H1 (cell line): ENCODE results near the gene AP1M2. TPM values are rescaled to one million over a fixed set of nuclear protein-coding genes. Genes with fewer than 3 reads are reported as not detected.

ENCODE experiments used
- CTCF ChIA-PET: fragments of 300-600 bp; sonication (Branson Sonifier 250); formaldehyde crosslinking; loops from one replicate; lab custom pipeline; 2021; ENCODE audit not compliant: partially characterized antibody; lab: Charles Lee
- POLR2A ChIA-PET: fragments of 300-600 bp; sonication (Branson Sonifier 250); formaldehyde crosslinking; loops from one replicate; lab custom pipeline; 2021; ENCODE audit warnings: inconsistent platforms; ENCODE audit not compliant: partially characterized antibody; lab: Charles Lee
- DNase-seq, 2 experiments: peaks; one replicate each; pipeline versions ENCODE4 v3.0.0 to v3.0.0-alpha.2; 2010 to 2022; ENCODE audit warnings: low spot score in 2 of 2, low read depth in 1 of 2, mixed read lengths in 1 of 2
- FAIRE-seq: peaks from 2 replicates; lab custom pipeline; 2011; peaks lifted over from hg19 to GRCh38; lab: Jason Lieb, UNC
- H2AFZ ChIP-seq: 2 replicates; pipeline ENCODE4 v1.8.1; 2012; ENCODE audit warnings: low read length, inconsistent platforms
- H2AK5ac ChIP-seq: 2 replicates; pipeline ENCODE4 v1.6.1; 2013; ENCODE audit warnings: low read depth, low read length
- H2BK120ac ChIP-seq: replicated peaks from 2 replicates; pipeline ENCODE3; 2013; ENCODE audit warnings: low read depth, low read length, inconsistent platforms
- H2BK12ac ChIP-seq: 2 replicates; pipeline ENCODE4 v1.6.1; 2013; ENCODE audit warnings: low read depth, low read length
- H2BK15ac ChIP-seq: 2 replicates; pipeline ENCODE4 v1.6.1; 2013; ENCODE audit warnings: low read length
- H2BK20ac ChIP-seq: 2 replicates; pipeline ENCODE4 v1.6.1; 2013; ENCODE audit warnings: low read length
- H2BK5ac ChIP-seq: 2 replicates; pipeline ENCODE4 v1.6.1; 2013; ENCODE audit warnings: low read depth, low read length
- H3K14ac ChIP-seq: 2 replicates; pipeline ENCODE4 v1.6.1; 2013; ENCODE audit warnings: inconsistent platforms; ENCODE audit not compliant: insufficient read length
- H3K18ac ChIP-seq: 2 replicates; pipeline ENCODE4 v1.6.1; 2013; ENCODE audit warnings: low read length; ENCODE audit errors: extremely low read depth
- H3K23ac ChIP-seq: 2 replicates; pipeline ENCODE4 v1.6.1; 2013; ENCODE audit warnings: inconsistent platforms; ENCODE audit not compliant: insufficient read length
- H3K23me2 ChIP-seq: 2 replicates; pipeline ENCODE4 v1.6.1; 2013; ENCODE audit warnings: low read depth, low read length
- H3K27ac ChIP-seq: 2 replicates; pipeline ENCODE4 v1.6.1; 2011; ENCODE audit warnings: low read depth, low read length, inconsistent platforms
- H3K27me3 ChIP-seq, 4 experiments: replicated peaks in 1 of 4; 1 replicate in 1 of 4; 2 replicates in 3 of 4; pipeline versions ENCODE4 v1.6.1 to v1.8.1; 2011 to 2013; ENCODE audit warnings: low read length in 3 of 4, mild to moderate bottlenecking in 3 of 4, inconsistent platforms in 2 of 4, mixed read lengths in 2 of 4, moderate library complexity in 1 of 4; ENCODE audit not compliant: control insufficient read depth in 3 of 4, insufficient read depth in 3 of 4; ENCODE audit errors: extremely low read depth in 1 of 4
- H3K36me3 ChIP-seq, 4 experiments: 2 replicates each; pipeline versions ENCODE4 v1.6.1 to v1.8.1; 2011 to 2013; ENCODE audit warnings: mild to moderate bottlenecking in 4 of 4, low read length in 3 of 4, moderate library complexity in 2 of 4, control low read depth in 1 of 4, inconsistent platforms in 1 of 4; ENCODE audit not compliant: insufficient read depth in 4 of 4, control insufficient read depth in 2 of 4
- H3K4ac ChIP-seq: replicated peaks from 2 replicates; pipeline ENCODE3; 2013; ENCODE audit warnings: low read length, low read depth, mixed read lengths, inconsistent platforms; ENCODE audit not compliant: insufficient read length
- H3K4me1 ChIP-seq, 4 experiments: replicated peaks in 1 of 4; 1 replicate in 1 of 4; 2 replicates in 3 of 4; pipeline versions ENCODE4 v1.6.1 to v1.8.1; 2011 to 2013; ENCODE audit warnings: low read length in 3 of 4, inconsistent platforms in 2 of 4, mixed read lengths in 1 of 4; ENCODE audit not compliant: insufficient read depth in 4 of 4, control insufficient read depth in 3 of 4
- H3K4me2 ChIP-seq, 2 experiments: 2 replicates each; pipeline versions ENCODE4 v1.6.1 to v1.8.1; 2011 to 2013; ENCODE audit warnings: low read depth in 2 of 2, low read length in 2 of 2, control low read depth in 1 of 2, inconsistent platforms in 1 of 2, mild to moderate bottlenecking in 1 of 2; ENCODE audit not compliant: insufficient read depth in 1 of 2
- H3K4me3 ChIP-seq, 4 experiments: fragments of 200-600, 300-600 bp in 1 of 4; sonication (generic), shearing (Covaris generic), sonication (Bioruptor Twin) in 1 of 4; 2 replicates each; pipeline versions ENCODE4 v1.5.1 to v1.8.1; 2011 to 2016; ENCODE audit warnings: low read length in 4 of 4, low read depth in 3 of 4, control low read depth in 2 of 4, inconsistent platforms in 2 of 4, mild to moderate bottlenecking in 2 of 4, mixed read lengths in 1 of 4, moderate library complexity in 1 of 4; ENCODE audit not compliant: insufficient read depth in 2 of 4; ENCODE audit errors: extremely low read depth in 1 of 4
- H3K56ac ChIP-seq: replicated peaks from 2 replicates; pipeline ENCODE3; 2013; ENCODE audit warnings: low read depth, mild to moderate bottlenecking, mixed read lengths, low read length, inconsistent platforms; ENCODE audit not compliant: insufficient read length
- H3K79me1 ChIP-seq: 2 replicates; pipeline ENCODE4 v1.6.1; 2013; ENCODE audit warnings: low read depth, low read length, control low read depth
- H3K79me2 ChIP-seq, 2 experiments: 2 replicates each; pipeline versions ENCODE4 v1.6.1 to v1.8.1; 2012 to 2013; ENCODE audit warnings: low read length in 2 of 2, mild to moderate bottlenecking in 2 of 2, inconsistent platforms in 1 of 2; ENCODE audit not compliant: insufficient read depth in 2 of 2, control insufficient read depth in 1 of 2
- H3K9ac ChIP-seq, 4 experiments: replicated peaks in 1 of 4; 1 replicate in 1 of 4; 2 replicates in 3 of 4; pipeline versions ENCODE4 v1.6.1 to v1.8.1; 2011 to 2013; ENCODE audit warnings: low read depth in 3 of 4, low read length in 3 of 4, control low read depth in 2 of 4, mild to moderate bottlenecking in 2 of 4, moderate library complexity in 2 of 4, inconsistent platforms in 1 of 4; ENCODE audit errors: extremely low read depth in 1 of 4
- H3K9me3 ChIP-seq, 2 experiments: 2 replicates each; pipeline versions ENCODE4 v1.6.1 to v1.8.1; 2012 to 2013; ENCODE audit warnings: mild to moderate bottlenecking in 2 of 2, moderate library complexity in 2 of 2, control low read depth in 1 of 2, inconsistent platforms in 1 of 2, low read depth in 1 of 2, low read length in 1 of 2, mixed read lengths in 1 of 2; ENCODE audit not compliant: insufficient read depth in 2 of 2
- H4K20me1 ChIP-seq, 2 experiments: replicated peaks in 1 of 2; 2 replicates each; pipeline versions ENCODE3 to v1.8.1; 2011 to 2013; ENCODE audit warnings: inconsistent platforms in 2 of 2, low read length in 2 of 2, mild to moderate bottlenecking in 1 of 2; ENCODE audit not compliant: insufficient read depth in 2 of 2, control insufficient read depth in 1 of 2
- H4K5ac ChIP-seq: 2 replicates; pipeline ENCODE4 v1.6.1; 2013; ENCODE audit warnings: low read length, low read depth, mixed read lengths, inconsistent platforms; ENCODE audit not compliant: insufficient read length
- H4K8ac ChIP-seq: 2 replicates; pipeline ENCODE4 v1.8.0; 2013; ENCODE audit warnings: mild to moderate bottlenecking, moderate library complexity, low read length, inconsistent platforms; ENCODE audit not compliant: insufficient read depth; ENCODE audit errors: extremely low read depth
- H4K91ac ChIP-seq: replicated peaks from 2 replicates; pipeline ENCODE3; 2013; ENCODE audit warnings: low read length, mixed read lengths, inconsistent platforms; ENCODE audit not compliant: insufficient read length
- BACH1 ChIP-seq: IDR thresholded peaks from 2 replicates; pipeline ENCODE4 v1.6.1; 2012; ENCODE audit warnings: low read length, improper control_type of control experiment
- CEBPB ChIP-seq: IDR thresholded peaks from 2 replicates; pipeline ENCODE4 v1.6.1; 2012; ENCODE audit warnings: low read depth, low read length
- GTF2F1 ChIP-seq: IDR thresholded peaks from 2 replicates; pipeline ENCODE4 v1.6.1; 2012; ENCODE audit warnings: low read depth, low read length, improper control_type of control experiment, borderline replicate concordance
- HDAC2 ChIP-seq, 2 experiments: fragments of 300-600 bp in 1 of 2; sonication (generic) in 1 of 2; IDR thresholded peaks; 2 replicates each; pipeline ENCODE4 v1.6.1; 2011 to 2012; ENCODE audit warnings: low read depth in 2 of 2, low read length in 2 of 2, mild to moderate bottlenecking in 2 of 2, moderate library complexity in 2 of 2, borderline replicate concordance in 1 of 2, inconsistent platforms in 1 of 2
- JUND ChIP-seq: IDR thresholded peaks from 2 replicates; pipeline ENCODE4 v1.6.1; 2011; ENCODE audit warnings: mild to moderate bottlenecking, improper control_type of control experiment, low read length
- NRF1 ChIP-seq: IDR thresholded peaks from 2 replicates; pipeline ENCODE4 v1.6.1; 2011; ENCODE audit warnings: mild to moderate bottlenecking, low read depth, low read length, improper control_type of control experiment
- PHF8 ChIP-seq: fragments of 200-600 bp; sonication (generic); conservative IDR thresholded peaks from 2 replicates; pipeline ENCODE4 v1.7.1; 2012; ENCODE audit warnings: low read depth, mild to moderate bottlenecking, inconsistent platforms, low read length, moderate library complexity
- POLR2A ChIP-seq, 2 experiments: IDR thresholded peaks; 1 replicate in 1 of 2; 2 replicates in 1 of 2; pipeline ENCODE4 v1.6.1; 2011; ENCODE audit warnings: low read depth in 2 of 2, low read length in 2 of 2, mild to moderate bottlenecking in 2 of 2; ENCODE audit errors: control extremely low read depth in 1 of 2
- POLR2AphosphoS5 ChIP-seq: IDR thresholded peaks from 2 replicates; pipeline ENCODE4 v1.6.1; 2011; ENCODE audit warnings: low read depth, low read length
- SP1 ChIP-seq: IDR thresholded peaks from 2 replicates; pipeline ENCODE4 v1.6.1; 2011; ENCODE audit warnings: low read depth, low read length
- SRF ChIP-seq: IDR thresholded peaks from 2 replicates; pipeline ENCODE4 v1.6.1; 2011; ENCODE audit warnings: mild to moderate bottlenecking, low read depth, low read length, moderate library complexity
- TAF7 ChIP-seq: optimal IDR thresholded peaks from 2 replicates; pipeline ENCODE3; 2011; ENCODE audit warnings: low read depth, mild to moderate bottlenecking, inconsistent platforms, low read length, moderate library complexity, borderline replicate concordance
- TCF12 ChIP-seq: IDR thresholded peaks from 2 replicates; pipeline ENCODE4 v1.6.1; 2011; ENCODE audit warnings: low read depth, mild to moderate bottlenecking, low read length
- WGBS, 2 experiments: shearing (Covaris generic) in 1 of 2; methylation state at CpG; one replicate each; pipeline versions ENCODE4 v1.1.6 to v1.1.7; 2013 to 2015; ENCODE audit warnings: low lambda C conversion rate in 2 of 2, mixed read lengths in 2 of 2, inconsistent platforms in 1 of 2, low coverage in 1 of 2, missing lambda C conversion rate in 1 of 2; ENCODE audit not compliant: insufficient replicate concordance in 2 of 2, insufficient coverage in 1 of 2, insufficient read length in 1 of 2; ENCODE audit errors: extremely low coverage in 1 of 2, missing lambda C conversion rate in 1 of 2; 5-methylcytosine and 5-hydroxymethylcytosine counted together
- polyA plus RNA-seq, 7 experiments: library from polyadenylated mRNA; depleted of rRNA in 3 of 7; stranded (reverse) in 5 of 7; unstranded in 2 of 7; fragments of >200 nt in 5 of 7; fragments of 200-250 nt in 2 of 7; gene quantifications; 1 replicate in 5 of 7; 2 replicates in 1 of 7; 4 replicates in 1 of 7; pipeline versions ENCODE4 v1.2.1 to v1.2.3, GENCODE V29; 2011 to 2013; ENCODE audit warnings: missing spikeins in 2 of 7, mixed read lengths in 2 of 7
- total RNA-seq: library from RNA; stranded (reverse); fragmentation: NEBNext Ultra II Directional; extraction: Animal tissue kit (Norgen Biotek cat#: 25700); gene quantifications from 2 replicates; pipeline ENCODE4 v1.2.1, GENCODE V29; 2021
- TF ChIP-seq, protein P1 (sequence below): IDR thresholded peaks from 2 replicates; pipeline ENCODE4 v1.6.1; 2012; ENCODE audit warnings: inconsistent platforms

Gene AP1M2
- total and polyA plus RNA-seq, 2 of the 8 experiments (the other 6 are each of a cell fraction or from before 2014, with no cell fraction given) = 140 to 161 TPM

GRCh38 chr19:10560154-10560553 lies 27.0 kb downstream of the AP1M2 start:
- H3K18ac ChIP-seq = no peak overlapping the region
- H4K20me1 ChIP-seq = peaks cover 2 to 17% of the 10 kb centered on the region in 2 experiments
- CTCF ChIA-PET = interaction anchor here (0.6 to 1.6 kb wide), 3 partner anchors 41 to 223 kb away, joined by 3 to 5 read pairs (median 3); no protein-coding TSS in a partner anchor
- no peak overlapping the region for H2AK5ac ChIP-seq
- no peak overlapping the region for H3K9ac ChIP-seq
- no peaks in the 10 kb centered on the region for H3K9me3 ChIP-seq
- H3K4me1 ChIP-seq = peaks cover 0 to 4% (median 1%) of the 10 kb centered on the region in 4 experiments; a peak in 4 of 7 replicates
- H3K4me3 ChIP-seq = no peak overlapping the region
- H2BK20ac ChIP-seq = no peak overlapping the region
- no peak overlapping the region for H2BK15ac ChIP-seq
- H2AFZ ChIP-seq = no peak overlapping the region
- no peak overlapping the region for H3K23ac ChIP-seq
- H3K56ac ChIP-seq = no peak overlapping the region
- H3K27me3 ChIP-seq = no peaks in the 10 kb centered on the region
- H3K4me2 ChIP-seq = no peak overlapping the region
- peaks cover 0 to 10% of the 10 kb centered on the region in 2 experiments; a peak in 2 of 4 replicates for H3K79me2 ChIP-seq
- H2BK5ac ChIP-seq = no peak overlapping the region
- peaks cover 2% of the 10 kb centered on the region; the same call in 1 of the 2 replicates for H3K79me1 ChIP-seq
- peaks cover 14 to 61% (median 43%) of the 10 kb centered on the region in 4 experiments for H3K36me3 ChIP-seq
- H3K4ac ChIP-seq = no peak overlapping the region
- no peak overlapping the region for H4K8ac ChIP-seq
- H3K14ac ChIP-seq = no peak overlapping the region
- H3K23me2 ChIP-seq = peaks cover 2% of the 10 kb centered on the region; the same call in 1 of the 2 replicates
- POLR2A ChIA-PET = interaction anchor here (0.5 to 5.3 kb wide), 6 partner anchors 8 to 72 kb away, joined by 4 to 41 read pairs (median 6); no protein-coding TSS in a partner anchor
- no peak overlapping the region for H4K5ac ChIP-seq
- H4K91ac ChIP-seq = no peak overlapping the region
- no peak overlapping the region for H2BK12ac ChIP-seq
- 90% methylated on average over 6 of the region's 7 CpGs; no CpG with 5 or more reads in 1 of the 2 experiments for WGBS, 2 experiments
- H3K27ac ChIP-seq = no peak overlapping the region
- FAIRE-seq (no peak), DNase-seq (no peak)
- H2BK120ac ChIP-seq = no peak overlapping the region
- TF ChIP-seq, protein P1, sequence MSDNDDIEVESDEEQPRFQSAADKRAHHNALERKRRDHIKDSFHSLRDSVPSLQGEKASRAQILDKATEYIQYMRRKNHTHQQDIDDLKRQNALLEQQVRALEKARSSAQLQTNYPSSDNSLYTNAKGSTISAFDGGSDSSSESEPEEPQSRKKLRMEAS = no peak
- TF ChIP-seq PHF8 (no peak), SP1 (no peak), CEBPB (no peak), SRF (no peak), GTF2F1 (no peak), POLR2A (IDR thresholded peaks at IDR 0.05; ENCODE audit: control extremely low read depth in 1 of 2, low read depth in 2 of 2, low read length in 2 of 2) (no peak), TAF7 (no peak), POLR2AphosphoS5 (no peak), BACH1 (no peak), JUND (no peak), HDAC2 (IDR thresholded peaks at IDR 0.05; ENCODE audit: borderline replicate concordance in 1 of 2, low read depth in 2 of 2, low read length in 2 of 2) (no peak), NRF1 (no peak), TCF12 (no peak)
